CD4-positive, alpha-beta T cell treated with Interleukin-15 for 1 hour (primary cell): ENCODE data around the gene LHFPL4.
A peak's percentile ranks its signal among the peaks of the same experiment; 100 is the strongest.
"Not testable (repeated sequence)": the region's sequence is repeated elsewhere in the genome, so short reads cannot be mapped to it uniquely, and the experiment has no call there.

Source experiments
- DNase-seq: peaks from one replicate; pipeline ENCODE4 v3.0.0-alpha.2; 2020

Gene LHFPL4

DNA sequence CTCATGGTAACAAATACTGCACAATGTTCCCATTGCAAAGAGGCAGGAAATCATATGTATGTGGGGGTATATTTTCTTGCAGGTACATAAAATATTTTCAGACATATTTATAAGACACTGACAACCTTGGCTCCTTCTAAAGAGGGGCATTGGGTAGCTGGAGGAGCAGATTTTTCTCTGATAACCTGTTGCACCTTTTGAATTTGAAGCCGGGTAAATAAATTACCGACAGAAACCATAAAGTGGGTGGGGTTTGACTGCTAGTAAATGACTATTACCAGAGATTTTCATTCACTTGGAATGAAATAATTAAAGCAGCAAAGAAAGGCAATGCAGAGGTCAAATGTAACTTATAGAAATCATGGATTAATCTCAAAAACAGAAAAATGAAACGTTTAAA, 19.2 kb downstream of the LHFPL4 start:
- DNase-seq, result no peak

DNA sequence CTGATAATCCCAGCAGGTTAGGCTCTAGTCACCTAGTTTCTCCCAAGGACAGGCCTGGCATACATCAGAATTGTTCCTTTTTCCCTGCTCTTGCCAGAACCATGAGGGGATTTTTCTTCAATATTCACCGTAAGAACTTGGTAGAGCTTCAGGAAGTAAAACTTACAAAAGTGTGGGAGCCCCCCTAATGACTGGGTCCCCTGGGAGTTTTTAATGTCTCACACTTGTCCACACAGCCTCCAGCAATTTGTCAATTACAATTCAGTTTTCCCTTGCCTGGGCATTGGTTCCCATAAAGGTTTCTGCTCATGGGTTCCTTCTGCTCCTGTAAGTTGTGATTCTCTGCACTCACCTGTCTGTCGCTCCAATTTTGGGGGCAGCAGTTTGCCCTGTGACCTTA, 28.5 kb downstream of the LHFPL4 start:
- no peak for DNase-seq

DNA sequence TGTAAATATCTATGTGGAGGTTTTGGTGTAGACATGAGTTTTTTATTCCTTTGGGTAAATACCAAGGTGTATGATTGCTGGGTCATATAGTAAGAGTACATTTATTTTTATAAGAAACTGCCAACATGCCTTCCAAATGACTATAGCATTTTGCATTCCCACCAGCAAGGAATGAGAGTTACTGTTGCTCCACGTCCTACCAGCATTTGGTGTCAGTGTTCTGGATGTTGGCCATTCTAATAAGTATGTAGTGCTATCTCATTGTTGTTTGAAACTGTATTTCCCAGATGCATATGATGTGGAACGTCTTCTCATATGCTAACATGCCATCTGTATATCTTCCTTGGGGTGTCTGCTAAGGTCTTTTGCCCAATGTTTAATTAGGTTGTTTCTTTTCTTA, 38.7 kb downstream of the LHFPL4 start:
- no peak for DNase-seq

DNA sequence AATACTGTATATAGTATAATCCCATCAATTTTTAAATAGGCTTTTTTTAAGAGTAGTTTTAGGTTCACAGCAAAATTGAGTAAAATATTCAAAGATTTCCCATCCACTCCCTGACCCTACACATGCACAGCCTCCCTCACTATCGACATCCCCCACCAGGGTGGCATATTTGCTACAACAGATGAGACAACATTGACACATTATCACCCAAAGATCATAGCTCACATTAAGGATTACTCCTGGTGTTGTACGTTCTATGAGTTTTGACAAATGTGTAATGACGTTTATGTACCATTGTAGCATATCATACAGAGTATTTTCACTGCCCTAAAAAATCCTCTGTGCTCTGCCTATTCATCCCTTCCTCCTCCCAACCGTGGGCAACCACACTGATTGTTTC, 39.3 kb downstream of the LHFPL4 start:
- no peak for DNase-seq

DNA sequence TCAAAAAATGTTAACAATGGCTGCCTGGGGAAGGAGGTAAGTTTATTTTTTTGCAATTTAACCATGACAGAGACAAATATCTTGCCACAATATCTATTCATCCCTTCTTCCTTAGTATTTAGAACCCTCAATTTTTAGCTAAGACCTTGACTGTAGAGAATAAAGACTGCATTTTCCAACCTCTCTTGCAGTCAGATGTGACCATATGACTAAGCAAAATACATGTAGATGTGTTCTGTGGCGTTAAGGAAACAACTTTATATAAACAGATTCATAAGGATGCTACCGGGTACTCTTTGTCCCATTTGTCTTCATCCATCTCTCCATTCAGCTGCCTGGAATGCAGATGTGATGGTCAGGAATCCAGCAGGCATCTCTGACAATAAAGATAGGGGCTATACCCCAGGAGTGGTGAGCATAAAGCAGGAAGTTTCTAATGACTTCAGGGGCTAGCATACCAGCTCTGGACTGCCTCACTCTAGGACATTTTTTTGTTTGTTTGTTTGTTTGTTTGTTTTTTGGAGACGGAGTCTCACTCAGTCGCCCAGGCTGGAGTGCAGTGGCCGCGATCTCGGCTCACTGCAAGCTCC, 41.1 kb downstream of the LHFPL4 start:
- DNase-seq, result no peak

DNA sequence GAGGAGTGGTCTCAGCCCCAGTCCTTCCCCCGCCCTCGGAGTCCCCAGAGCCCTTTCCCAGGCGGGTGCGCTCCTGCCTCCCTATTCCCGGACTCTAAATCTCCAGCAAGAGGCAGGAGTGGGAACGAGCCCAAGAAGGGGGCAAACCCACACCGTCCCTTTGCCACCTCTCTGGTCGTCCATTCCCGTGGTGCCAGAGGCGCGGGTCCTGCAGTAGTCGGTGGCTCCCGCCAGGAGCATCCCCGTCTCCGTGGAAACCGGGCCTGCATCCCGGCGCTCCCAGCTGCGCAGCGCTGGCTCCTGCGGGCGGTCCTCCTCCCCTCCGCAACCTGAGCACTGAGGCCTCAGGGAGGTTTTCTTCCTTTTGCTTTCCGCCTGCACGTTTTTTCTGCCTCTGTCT, 44.8 kb downstream of the LHFPL4 start:
- DNase-seq, result no peak

DNA sequence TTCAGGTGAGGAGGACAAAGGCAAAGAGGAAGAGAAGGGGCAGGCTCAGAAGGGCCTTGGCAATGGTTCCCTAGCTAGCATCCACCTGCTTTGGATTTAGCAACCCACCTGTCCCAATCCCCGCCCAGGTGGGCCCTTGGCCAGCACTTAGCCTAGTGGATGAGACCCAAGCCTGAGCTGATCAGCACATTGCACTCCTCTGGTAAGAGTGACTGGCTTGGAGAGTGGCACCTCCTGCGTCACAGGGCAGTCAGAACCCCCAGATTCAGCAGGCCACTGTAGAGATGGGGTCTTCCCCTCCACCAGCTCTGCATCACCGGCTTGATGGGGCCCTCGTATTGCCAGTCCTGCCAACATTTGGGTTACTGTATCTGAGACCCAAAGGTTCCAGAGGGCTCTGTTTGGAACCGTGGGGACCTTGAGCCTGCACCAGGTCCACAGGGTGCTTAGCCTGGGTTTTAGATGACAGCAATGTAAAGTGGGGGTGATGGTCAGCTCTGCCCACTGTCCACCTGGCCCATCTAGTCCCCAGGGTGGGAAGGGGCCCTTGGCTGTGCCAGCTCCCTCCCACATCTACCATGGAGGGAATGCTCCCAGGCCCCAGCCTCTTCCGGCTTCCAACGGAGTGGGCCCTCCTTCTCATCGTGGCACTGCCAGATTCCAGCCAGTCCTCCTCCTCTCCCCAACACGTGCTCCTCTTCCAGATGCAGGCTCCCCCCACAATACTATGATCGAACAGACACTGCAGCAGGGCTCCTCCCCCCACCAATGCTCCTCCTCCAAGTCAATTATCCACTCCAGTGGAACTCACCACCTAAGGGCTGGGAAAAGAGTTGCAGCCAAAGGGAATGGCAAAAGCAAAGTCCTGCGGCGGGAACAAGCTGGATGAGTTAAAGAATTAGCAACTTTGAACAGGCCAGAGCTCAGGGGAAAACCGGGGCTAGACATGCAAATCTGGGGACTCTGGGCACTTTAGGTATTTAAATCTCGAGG, 45.7 kb downstream of the LHFPL4 start:
- no peak for DNase-seq

DNA sequence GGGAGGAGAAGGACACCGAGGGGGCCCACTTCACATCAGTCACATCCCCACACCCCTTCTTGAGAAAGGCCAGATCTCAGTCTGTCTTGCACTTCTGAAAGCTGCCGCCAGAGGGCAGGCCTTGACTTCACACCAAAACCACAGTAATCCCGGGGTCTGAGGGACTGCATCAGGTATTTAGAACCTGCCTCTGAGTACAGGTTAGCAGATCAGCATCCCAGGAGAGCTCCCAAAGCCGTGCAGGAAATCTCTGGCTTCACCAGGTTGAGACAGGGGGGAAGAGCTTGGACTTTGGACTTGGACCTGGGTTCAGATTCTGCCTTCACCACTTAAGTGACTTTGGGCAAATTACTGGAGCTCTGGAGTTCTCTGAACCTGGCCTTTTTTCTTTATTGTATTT, 50.3 kb downstream of the LHFPL4 start:
- DNase-seq, result peak; percentile 55

DNA sequence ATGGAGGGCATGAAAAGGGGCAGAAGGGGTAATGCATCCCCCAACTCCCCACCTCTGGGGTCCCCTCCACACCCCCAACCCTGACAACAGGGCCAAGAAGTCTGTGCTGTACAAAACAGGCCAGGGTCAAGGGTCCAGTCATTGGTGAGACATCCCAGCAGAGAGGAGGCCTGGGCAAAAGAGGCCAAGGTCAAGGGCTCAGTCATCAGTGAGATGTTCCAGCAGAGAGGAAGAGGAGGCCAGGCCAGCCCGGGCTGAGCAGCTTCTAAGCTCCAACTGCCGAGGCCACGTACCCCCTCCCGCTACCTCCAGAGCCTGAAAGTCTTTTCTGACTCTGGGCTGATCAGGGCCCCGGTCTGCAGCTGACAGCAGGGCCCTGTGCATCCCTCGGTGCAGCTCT, 52.4 kb downstream of the LHFPL4 start:
- no peak for DNase-seq

DNA sequence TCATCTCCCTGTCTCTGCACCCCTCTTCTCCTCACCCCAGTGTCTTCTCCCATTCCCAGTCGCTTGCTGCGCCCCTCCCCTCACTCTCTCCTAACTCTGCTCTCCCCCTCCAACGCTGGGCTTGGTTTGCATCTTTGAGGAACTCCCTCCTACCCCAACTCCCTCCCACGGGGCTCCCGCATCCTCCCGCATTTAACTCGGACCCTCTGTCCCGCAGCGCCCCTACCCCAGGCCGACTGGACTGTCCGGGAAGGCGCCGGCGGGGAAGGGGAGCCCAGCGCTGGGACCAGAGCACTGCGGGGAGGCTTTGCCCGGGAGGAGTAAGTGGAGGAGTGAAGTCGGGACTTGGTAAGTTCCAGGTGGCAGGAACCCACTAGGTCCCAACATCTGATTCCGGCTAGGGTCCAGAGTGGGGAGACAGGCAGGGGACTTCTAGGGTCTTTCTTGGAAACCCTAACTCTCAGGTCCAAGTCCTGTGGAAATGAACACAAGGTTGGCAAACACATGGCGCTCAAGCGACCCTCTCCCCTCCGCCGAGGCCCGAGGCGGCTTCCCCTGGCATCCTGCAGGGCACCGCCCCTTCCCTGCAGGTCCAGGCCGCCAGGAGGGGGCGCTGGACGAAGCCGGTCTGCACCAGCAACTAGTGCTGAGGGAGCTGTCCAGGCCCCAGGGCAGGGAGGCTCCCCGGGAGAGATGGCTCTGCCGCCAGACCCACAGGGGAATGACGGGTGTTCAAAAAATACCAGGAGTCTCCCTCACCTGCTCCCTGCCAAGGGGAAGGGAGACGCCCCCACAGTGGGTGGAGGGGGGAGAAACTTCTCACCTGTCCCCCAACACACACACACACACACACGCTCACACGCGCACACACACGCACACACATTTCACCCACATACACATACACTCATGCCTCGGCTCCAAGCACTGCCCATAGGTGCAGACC, 53.2 kb downstream of the LHFPL4 start:
- peak; percentile 42 for DNase-seq

DNA sequence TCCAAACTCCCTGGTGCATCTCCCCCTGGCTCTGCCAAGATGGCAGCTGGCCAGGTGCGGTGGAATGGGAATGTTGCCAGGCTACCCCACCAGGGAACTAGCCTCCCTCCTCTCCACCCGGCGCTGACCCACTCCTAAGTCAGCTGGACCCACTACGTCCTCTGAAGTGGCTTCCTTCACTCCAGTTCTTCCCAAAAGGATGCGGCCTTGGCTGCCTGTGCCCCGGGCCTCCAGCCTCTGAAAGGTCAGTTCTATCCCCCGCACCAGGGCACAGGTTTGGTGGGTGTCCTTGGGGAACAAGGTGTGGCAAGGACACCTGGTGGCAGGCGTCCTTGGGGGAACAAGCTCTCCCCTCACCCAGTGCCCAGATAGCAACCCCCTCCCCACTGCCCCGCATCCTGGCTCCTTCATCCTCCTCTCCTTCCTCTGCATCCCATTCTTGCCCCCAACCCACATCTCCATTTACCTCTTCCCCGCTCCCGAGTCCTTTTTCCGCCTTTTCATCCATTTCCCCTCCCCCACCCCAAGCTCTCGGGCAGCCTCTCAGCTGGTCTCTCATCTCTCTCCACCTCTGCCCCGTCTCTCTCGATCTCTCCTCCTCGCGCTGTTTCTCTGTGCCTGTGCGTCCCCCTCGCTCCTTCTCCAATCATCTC, 54.0 kb downstream of the LHFPL4 start:
- DNase-seq, result no peak

DNA sequence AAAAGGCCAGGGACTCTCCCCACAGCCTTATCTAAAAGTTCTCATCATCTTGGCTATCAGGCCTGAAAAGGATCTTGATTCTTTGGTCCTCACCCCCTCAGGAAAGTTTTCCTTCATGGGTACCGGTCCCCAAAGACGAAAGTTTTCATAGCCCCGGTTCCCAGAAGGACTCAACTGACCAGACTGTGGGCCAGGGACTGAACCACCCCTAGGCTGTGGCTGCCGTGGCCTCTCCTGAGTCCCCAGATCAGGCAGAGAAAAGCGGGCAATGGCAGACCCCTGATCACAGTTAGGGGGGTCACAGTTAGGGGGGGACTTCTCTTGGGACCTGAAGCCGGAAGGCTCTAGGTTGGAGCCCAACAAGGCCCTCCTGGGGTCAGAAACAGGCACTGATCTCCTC, 54.8 kb downstream of the LHFPL4 start:
- DNase-seq, result no peak

DNA sequence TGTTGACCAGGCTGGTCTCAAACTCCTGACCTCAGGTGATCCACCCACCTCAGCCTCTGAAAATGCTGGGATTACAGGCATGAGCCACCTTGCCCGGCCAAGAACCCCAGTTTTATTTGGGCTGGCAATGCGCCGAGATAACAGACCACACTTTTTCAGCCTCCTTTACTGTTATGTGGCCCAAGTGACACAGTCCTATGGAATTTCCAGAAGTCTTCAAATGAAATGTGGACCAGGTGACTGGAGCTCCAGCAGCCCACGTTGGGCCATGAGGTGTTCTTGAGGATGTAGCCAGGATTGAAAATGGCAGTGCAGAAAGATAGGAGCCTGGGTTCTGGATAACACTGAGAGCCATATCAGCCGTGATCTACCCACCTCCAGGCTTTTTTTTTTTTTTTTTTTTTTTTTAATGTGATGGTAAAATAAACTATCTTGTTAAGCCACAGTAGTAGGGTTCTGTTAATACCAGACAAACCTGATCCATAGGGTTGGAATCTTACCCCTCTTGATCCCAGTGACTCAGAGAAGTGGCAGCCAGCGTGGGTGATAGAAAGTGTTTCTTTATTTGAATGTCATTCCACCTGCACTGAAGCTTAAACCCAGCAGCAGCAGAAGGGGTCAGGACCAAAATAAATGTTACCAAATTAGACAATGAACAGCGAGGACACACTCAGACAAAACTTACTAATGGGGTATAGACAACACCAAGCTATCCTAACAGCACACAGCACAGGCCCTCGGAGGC, 55.6 kb downstream of the LHFPL4 start:
- no peak for DNase-seq

DNA sequence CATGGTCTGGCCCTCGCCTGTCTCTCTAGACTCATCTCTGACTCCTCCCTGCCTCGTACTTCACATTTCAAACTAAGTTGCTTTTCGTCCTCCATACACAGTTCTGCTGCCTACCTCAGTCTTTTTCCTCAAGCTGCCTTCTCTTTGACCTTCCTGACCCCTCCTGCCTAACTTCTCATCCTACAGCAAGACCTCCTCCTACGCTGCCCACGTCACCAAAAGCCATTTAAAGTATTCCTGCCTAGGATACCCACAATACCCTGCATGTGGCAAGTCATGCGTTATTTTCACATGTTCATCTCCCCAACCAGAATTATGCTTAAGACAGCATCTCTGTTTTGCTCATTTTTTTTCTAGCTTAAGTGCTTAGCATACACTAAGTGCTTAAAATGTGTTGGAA, 56.7 kb downstream of the LHFPL4 start:
- no peak for DNase-seq

DNA sequence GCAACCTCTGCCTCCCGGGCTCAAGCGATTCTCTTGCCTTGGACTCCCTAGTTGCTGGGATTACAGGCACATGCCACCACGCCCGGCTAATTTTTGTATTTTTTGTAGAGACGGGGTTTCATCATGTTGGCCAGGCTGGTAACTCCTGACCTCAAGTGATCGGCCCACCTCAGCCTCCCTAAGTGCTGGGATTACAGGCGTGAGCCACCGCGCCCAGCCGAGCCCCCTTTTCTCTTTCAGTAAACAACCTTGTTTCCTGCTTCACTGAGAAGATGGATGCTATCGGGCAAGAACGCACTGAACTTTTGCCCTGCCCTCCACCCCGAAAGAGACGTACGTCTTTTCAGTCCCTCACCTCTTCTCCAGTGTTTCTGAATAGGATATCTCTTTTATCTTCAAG, 59.6 kb downstream of the LHFPL4 start:
- DNase-seq, result not testable (repeated sequence)

DNA sequence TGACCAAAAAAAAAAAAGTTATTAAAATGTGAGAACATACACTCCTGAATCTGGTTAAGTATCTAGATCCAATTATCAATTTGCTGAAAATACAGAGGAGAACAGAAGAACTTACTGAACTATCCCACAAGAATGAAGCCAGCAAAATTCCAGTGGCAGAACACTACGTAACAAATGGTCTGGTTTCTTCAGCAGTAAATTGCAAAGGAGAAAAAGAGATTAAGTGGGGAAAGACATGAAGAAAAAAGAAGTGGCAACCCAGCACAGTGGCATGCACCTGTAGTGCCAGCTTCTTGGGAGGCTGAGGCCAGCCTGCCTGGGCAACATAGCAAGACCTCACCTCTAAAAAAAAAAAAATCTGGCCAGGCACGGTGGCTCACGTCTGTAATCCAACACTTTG, 62.1 kb downstream of the LHFPL4 start:
- DNase-seq, result no peak

DNA sequence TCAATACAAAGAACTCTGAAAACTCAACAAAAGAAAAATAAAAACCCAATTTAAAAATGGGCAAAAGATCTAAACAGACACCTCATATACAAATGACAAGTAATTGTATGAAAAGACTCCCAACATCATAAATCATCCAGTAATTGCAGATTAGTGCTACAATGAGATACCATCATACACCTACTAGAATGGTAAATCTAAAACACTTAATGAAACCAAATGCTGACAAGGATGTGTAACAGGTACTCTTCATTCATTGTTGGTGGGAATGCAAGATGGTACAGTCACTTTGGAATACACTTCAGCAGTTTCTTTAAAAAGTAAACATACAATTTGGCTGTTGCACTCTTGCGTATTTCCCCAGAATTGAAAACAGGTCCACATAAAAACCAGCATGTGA, 68.4 kb downstream of the LHFPL4 start:
- no peak for DNase-seq

DNA sequence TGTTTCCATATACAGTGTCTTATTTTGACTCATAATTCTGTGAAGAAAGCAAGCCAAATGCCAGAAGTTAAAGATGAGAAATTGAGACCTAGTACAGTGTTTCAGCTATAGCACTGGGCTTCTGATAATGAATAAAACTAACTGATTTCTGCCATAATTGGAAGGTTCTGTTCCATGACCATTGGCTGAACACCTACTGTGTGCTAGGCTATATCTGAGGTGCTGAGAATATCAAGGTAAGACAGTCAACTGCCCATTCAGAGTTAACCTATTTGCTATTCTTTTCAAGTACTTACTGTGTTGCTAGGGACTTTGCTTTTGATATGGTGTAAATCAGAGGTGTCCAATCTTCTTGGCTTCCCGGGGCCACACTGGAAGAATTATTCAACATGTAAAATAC, 73.4 kb downstream of the LHFPL4 start:
- DNase-seq, result no peak

DNA sequence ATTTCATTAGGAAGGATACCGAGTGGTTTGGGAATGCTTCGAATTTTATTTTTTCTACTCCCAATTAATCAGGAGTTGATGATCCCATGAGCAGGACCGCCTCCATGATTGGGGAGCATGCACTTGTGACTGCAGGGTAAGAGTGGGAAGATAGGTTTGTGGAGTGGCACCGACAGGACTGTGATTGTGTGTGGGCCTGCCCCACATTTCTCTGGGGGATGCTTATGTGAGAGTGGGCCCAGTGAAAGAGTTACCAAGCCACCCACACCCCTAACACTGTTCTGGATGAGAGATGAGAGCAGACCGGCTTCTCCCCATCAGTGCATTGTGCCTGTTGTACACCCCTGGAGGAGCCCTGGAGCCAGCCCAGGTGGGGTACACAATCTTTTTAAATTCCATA, 76.7 kb downstream of the LHFPL4 start:
- no peak for DNase-seq

DNA sequence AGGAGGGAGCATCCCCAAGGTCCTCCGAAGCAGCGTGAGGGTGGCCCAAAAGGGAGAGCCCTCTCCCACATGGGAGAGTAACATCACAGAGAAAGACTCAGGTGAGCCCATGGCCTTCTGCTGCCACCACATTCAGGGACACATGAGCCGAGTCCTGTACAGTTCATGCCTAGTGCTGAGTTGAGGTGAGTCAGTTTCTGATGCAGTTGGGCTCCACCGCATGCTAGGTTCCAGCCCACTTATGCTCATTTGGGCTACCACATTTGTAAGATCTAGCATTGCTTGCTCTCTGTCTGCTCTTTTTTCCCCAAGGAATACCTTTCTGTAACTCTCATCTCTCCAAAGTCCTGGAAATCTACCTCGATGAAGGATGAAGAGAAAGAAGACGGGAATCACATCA, 79.1 kb downstream of the LHFPL4 start:
- DNase-seq, result no peak

DNA sequence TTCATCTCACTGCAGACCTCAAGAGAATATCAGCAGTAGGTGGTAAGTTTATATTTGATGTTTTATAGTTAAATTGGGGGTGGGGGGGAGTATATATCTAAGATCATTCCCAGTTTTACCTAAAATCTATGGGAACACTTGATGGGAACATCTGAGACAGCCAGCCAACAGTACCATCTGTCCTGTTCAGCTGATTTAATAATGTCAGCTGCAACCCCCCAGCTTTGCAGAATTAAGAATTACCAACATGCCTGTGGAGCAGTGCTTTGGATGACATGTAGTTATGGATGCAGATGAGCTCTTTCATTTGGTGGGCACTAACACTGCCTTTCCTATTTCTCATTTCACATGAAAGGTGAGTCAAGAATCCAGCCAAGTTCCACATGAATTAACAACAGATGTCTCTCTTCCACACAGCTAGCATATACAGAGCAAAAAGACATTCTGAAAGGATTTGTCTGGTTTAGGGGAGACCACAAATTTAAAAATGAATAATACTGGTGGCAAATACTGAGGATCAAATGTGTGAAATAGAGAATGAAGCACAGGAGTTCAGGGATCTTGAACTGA, 80.0 kb downstream of the LHFPL4 start:
- no peak for DNase-seq

DNA sequence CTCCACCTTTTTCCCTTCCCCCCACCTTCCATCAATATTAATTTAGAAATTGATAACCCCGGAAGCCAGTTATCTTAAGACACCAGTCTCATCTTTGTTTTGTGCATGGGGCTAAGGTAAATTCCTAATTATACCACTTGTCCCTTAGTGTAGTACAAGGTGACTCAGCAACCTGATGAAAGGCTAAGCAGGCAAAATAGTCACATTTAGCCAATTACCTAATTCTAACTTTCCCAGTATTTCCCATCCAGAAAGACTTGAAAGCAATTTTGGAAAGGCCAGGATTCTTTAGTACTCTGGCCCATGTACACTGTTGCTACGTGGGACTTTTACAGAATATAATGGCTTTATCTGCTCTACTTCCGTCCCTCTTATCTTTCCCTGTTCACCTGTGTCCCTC, 83.6 kb downstream of the LHFPL4 start:
- DNase-seq, result no peak
